Activated CD4-positive, alpha-beta T cell treated with anti-CD3 and anti-CD28 coated beads, Interleukin-2, amount 50 U/mL, for 24 hours (primary cell): ENCODE data around the gene KCTD14.
"Not testable (repeated sequence)": the region's sequence is repeated elsewhere in the genome, so short reads cannot be mapped to it uniquely, and the experiment has no call there.

Experiments used
- DNase-seq, 2 donors: peaks; one replicate each; pipeline ENCODE4 v3.0.0-alpha.2; 2020; ENCODE audit warnings: low read depth in 1 of 2, low spot score in 1 of 2

KCTD14 gene

GRCh38 chr11:78027759-78028158 lies 4.7 kb upstream of the KCTD14 start:
- no peak for DNase-seq

- DNase-seq, result no peak
These were observed 2.3 kb upstream of the KCTD14 start for GRCh38 chr11:78025378-78025777.

DNA sequence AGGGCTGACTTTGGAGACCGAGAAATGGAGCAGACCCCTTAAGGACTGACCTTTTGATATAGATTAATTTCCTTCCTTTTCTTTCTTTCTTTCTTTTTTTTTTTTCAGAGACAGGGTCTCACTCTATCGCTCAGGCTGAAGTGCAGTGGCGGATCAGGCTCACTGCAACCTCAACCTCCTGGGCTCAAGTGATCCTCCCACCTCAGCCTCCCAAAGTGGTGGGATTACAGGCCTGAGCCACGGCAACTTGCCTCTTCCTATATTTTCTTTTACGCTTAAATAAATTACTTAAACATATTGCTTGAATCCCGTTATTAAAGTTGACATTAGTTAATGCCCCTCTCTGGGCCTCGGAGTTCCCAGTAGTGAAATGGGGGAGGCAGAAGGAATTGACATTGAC lies 350 bp upstream of the KCTD14 start:
- no peak for DNase-seq

DNA sequence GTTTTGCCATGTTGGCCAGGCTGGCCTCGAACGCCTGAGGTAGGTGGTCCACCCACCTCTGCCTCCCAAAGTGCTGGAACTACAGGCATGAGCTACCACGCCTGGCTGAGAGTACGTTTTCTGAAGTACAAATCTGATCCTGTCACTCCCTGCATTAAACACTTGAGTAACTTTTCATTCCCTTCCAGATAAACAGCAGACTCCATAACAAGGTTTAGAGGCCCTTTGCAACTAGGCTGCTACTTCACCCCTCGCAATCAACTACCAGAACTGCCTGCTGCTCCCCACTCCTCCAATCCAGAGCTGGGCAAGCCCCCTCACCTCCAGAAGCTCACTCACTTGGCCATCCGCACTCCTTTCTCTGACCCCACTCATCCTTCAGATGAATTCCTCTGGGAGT lies 1.5 kb downstream of the KCTD14 start:
- DNase-seq, result no peak

DNA sequence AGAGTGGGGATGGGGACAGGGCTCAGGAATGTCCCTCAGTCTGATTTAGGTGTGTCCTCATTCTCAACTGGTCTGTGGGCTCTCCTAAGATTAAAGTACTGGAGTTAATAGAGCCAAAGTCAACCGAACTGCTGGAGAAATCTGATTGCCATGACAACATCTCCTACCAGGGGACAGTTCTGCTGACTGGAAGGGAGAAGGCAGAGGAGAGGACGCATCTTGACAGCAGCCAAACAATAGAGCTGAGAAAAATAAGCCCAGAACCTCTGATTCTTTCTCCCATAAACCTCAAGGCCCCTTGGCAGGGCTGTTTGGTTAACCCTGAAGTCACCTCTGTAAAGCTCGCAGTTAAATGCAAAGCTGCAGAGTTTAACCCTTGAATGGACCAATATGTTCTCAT lies 2.8 kb downstream of the KCTD14 start:
- DNase-seq, result no peak

DNA sequence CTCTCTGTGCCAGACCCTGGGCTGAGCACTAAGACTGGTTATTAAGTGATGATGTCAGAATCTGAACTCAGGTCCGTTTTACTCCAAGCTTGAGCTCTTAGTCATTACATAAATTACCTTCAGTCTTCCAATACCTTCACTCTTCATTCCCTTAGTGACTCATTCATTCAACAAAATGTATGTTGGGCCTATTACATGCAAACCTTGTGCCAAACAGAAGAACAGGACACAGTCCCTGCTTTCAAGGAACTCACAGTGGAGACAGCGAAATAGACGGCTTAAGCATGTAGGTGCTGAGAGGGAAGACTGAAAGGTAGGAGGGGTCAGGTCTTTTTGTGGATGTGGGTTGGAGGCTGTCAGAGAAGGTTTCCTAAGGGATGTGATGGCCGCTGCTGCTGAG lies 3.3 kb downstream of the KCTD14 start:
- DNase-seq, result no peak

DNA sequence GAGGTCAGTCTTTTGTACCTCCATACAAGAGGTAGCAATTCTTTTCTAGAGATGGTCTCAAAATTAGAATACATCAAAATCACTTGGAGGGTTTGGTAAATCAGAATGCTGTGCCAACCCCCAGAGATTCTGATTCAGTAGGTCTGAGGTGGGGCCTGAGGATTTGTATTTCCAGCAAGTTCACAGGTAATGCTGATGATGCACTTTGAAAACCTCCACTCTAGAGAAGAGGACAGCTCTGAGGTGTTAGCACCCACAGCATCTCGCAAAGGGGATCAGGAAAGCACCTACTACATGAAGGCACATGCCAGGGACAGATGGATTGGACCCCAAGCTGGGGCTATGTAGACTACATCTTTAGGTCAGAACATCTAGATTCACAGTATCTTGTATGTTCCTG lies 7.2 kb downstream of the KCTD14 start:
- no peak for DNase-seq

- DNase-seq, result not testable (repeated sequence)
These were observed 8.0 kb downstream of the KCTD14 start for GRCh38 chr11:78014937-78015520.

DNA sequence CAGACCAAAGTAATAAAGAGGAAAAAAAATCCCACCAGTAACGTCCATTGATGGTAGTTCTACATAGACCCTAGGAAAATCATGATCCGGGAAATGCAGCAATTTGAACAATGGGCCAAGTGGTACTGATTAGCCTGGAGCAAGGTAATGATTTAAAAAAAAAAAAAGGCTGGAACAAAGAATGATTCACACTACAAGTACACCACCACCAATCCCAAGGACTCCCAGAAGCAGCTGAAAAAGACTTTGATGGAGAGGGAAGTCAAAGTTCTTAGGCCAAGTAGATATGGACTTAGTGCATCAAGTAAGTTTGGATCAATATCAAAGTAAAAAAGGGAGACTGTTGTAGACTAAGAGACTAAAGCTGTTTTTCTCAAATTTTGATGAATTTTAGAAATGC lies 11.8 kb downstream of the KCTD14 start:
- no peak for DNase-seq

GRCh38 chr11:78010755-78011154 lies 12.3 kb downstream of the KCTD14 start:
- DNase-seq, result no peak

DNA sequence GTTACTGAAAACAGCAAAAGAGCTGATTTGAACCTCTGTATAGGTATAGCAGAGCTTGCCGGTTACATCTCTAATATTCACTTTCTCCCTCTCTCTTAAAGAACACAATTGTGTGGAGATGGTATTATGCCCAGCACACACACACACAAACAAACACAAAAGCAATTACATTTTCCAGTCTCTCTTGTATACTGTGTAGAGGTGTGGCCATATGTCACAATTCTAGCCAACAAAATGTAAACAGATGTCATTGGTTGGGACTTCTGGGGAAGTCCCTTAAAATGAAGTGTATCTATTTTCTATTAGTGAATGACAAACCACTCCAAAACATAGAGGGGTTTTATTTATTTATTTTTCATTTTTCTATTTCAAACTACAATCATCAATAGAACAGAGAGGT lies 12.8 kb downstream of the KCTD14 start:
- DNase-seq, result no peak

DNA sequence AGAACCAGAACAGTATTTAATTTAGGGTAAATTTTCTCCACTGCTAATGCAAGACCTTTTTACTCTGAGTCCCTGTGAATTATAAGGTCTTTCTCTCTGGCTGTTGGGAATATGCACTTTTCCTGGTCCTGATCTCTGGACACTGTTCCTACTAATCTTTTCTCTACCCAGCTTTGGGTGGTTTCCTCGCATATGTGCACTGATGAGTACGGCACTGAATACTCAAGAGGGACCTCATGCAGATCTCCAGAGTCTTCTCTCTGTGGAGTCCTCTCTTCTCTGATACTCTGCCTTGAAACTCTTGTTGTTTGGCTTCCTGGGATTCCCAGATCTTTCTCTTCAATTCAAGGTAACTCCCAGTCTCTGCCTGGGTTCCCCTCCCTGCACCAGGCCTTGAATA lies 14.0 kb downstream of the KCTD14 start:
- no peak for DNase-seq

DNA sequence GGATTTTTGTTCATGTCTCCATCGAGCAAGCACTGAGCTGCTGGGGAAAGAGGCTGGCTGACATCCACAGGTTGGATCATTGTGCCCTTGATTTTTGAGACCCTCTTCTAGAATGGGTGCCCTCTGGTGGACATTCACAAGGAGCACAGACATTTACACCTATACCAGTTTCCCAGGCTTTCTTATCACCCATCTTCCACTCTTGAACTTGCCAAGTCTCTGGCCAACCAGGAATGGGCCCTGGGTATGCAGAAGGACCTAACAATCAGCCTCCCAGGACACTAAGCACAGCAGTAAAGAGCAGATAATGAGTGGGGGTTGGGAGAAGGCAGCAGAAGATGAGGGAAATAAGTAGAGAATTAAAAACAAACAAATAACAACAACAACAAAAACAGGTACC lies 22.9 kb downstream of the KCTD14 start:
- peak; percentile 6 to 40 for DNase-seq

- DNase-seq, result no peak
These were observed 23.5 kb downstream of the KCTD14 start for GRCh38 chr11:77999446-78000030.

DNA sequence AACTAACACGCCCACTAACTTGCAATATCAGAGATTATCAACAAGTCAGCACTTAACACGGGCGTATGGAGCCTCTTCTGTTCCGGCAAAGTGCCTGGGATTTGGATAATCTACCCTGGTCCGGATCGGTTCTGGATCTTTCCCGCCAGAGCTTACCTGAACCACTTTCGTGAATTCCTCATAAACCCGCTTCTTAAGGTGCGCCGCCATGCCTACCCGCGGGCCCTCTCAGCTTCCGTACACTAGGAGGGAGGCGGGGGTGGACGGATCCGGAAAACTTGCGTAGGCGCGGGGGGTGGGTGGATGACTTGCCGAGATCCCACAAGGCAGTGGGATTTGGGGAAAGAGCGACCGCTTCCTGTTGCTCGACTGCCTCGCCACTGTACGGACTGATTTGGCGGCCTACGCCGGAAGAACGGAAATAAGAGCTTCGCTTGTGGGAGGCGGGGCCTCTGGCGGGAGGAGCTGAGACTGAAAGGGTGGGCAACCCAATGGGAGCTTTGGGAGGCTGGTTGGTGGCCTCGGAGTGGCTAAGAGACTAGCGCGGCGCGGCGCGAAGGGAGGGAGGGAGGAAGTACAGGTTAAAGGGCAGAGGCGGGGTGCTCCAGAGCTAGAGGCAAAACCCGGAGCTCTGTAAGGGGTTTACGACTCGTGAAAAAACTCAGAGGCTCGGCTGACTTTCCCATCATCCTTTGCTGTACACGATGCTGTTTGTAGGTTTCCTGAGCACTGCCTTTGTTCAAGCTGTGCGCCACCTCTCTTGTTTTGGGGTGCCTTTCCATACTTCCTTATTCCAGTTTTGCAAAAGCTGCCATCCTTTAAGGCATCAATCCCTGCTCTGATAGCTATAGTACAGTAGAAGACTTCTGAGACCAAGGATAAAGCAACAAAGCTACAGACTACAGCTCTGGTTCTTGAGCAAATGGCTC lies 28.4 kb downstream of the KCTD14 start, which contains the start of gene INTS4:
TSS of gene INTS4 (minus strand) at position 235 of the 929 bp plus-strand sequence. CDS start at position 210, 25 bp downstream.
- DNase-seq, result peak; percentile 90 to 96

DNA sequence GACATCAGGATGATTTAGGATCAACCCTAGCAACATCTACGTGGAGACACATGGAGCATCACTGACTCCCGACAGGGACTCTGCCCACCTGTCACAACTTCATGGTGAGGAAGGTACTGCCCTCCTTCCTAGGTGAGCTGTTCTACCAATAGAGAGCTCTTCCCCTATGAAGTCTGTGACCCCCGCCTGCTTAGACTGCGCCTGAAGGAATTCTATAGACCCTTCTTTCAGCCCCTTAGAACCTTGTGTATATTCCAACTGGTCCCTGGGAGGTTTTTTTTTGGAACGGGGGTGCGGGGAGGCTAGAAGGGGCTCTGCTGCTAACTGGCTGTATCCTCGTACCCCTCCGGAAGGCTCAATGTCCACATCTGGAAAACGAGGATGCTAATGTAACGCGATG lies 29.2 kb downstream of the KCTD14 start:
- no peak for DNase-seq

DNA sequence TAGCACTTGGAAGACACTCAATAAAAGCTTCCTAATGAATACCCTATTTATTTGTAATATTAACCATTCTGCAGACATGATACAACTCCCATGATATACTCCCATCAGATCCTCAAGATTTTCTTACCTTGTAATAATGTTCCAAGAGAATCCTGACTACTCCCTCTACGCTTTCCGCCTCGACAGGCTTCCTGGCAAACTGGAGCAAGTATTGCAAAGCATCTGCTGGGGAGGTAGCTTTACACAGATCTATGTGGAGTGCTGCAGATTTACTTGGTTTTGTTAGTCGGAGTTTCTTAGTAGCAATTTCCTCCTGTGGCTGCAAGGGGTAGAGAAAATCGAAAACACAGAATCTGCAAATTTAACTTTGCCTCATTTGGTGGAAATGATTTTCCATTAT lies 32.1 kb downstream of the KCTD14 start:
- no peak for DNase-seq

- not testable (repeated sequence) for DNase-seq
These were observed 36.6 kb downstream of the KCTD14 start for GRCh38 chr11:77986456-77986855.

DNA sequence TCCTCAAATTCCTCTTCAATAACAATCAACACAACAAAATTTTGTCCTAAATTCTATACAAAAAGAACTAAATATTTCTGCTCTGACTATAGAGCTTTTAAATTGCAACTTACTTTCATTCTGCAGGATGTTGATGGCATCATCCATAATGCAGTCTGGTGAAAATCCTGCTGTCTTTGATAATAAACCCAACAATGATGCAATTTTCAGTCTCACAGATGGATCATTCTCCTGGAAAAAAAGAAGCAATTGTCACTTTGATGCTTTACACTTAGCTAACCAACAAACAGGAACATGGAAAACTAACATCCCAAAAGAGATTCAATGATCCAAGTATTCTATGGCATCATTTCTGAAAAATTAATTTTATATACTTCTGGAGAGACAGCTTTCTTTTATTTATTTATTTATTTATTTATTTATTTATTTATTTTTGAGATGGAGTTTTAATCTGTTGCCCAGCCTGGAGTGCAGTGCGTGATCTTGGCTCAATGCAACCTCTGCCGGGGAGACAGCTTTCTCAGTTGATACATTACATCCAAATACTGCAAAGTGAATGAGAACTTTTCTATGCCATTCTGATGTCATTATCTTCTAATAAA lies 41.6 kb downstream of the KCTD14 start:
- no peak for DNase-seq

DNA sequence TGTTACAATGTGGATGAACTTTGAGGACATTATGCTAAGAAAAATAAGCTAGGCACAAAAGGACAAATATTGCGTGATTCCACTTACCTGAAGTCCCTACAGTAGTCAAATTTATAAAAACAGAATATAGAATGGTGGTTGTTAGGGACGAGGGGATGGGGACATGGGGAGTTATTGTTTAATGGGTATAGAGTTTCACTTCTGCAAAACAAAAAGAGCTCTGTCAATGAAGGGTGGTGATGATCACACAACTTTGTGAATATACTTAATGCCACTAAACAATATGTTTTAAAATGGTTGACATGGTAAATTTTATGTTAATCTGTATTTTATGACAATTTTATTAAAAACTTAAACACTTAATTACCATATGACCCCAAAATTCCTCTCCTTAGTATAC lies 54.7 kb downstream of the KCTD14 start:
- DNase-seq, result no peak

- DNase-seq, result no peak
These were observed 55.3 kb downstream of the KCTD14 start for GRCh38 chr11:77967753-77968152.

- no peak for DNase-seq
These were observed 56.0 kb downstream of the KCTD14 start for GRCh38 chr11:77967121-77967520.
